Neutrophil (primary cell): ENCODE measurements around the gene SERPINB5.

Source experiments
- H3K27ac ChIP-seq: fragments of 200-600 bp; sonication (generic); 2 replicates; pipeline ENCODE4 v1.5.1; 2016; ENCODE audit warnings: mild to moderate bottlenecking, moderate library complexity
- H3K27me3 ChIP-seq: fragments of 200-600 bp; sonication (generic); 2 replicates; pipeline ENCODE4 v1.6.0; 2016; ENCODE audit warnings: mild to moderate bottlenecking
- H3K36me3 ChIP-seq: fragments of 200-600 bp; sonication (generic); 2 replicates; pipeline ENCODE4 v1.5.1; 2017
- H3K4me1 ChIP-seq, 2 experiments: fragments of 200-600 bp in 1 of 2; sonication (generic) in 1 of 2; 1 replicate in 1 of 2; 2 replicates in 1 of 2; pipeline versions ENCODE4 v1.5.1 to v1.6.1; 2013 to 2016; ENCODE audit warnings: low read depth in 1 of 2, low read length in 1 of 2, mild to moderate bottlenecking in 1 of 2, moderate library complexity in 1 of 2; ENCODE audit not compliant: control insufficient read depth in 1 of 2, insufficient read depth in 1 of 2
- H3K4me3 ChIP-seq, 2 experiments: fragments of 200-600 bp in 1 of 2; sonication (generic) in 1 of 2; 1 replicate in 1 of 2; 2 replicates in 1 of 2; pipeline ENCODE4 v1.5.1; 2013 to 2016; ENCODE audit warnings: low read depth in 1 of 2, low read length in 1 of 2, mild to moderate bottlenecking in 1 of 2, moderate library complexity in 1 of 2
- H3K9me3 ChIP-seq: fragments of 200-600 bp; sonication (generic); 2 replicates; pipeline ENCODE4 v1.5.1; 2016
- TF ChIP-seq, protein P1 (sequence below): fragments of 200-600 bp; sonication (generic); IDR thresholded peaks from 2 replicates; pipeline ENCODE4 v1.5.1; 2016; ENCODE audit warnings: antibody characterized with exemption

Gene SERPINB5

GRCh38 chr18:63514888-63515678, 38.3 kb downstream of the SERPINB5 start:
- Histone ChIP-seq H3K9me3 (no peaks in the 10 kb centered on the region), H3K4me1 (peaks cover 4% of the 10 kb centered on the region in 2 experiments), H3K4me3 (no peak overlapping the region), H3K27me3 (no peaks in the 10 kb centered on the region), H3K36me3 (no peaks in the 10 kb centered on the region), H3K27ac (no peak overlapping the region)
- TF ChIP-seq, protein P1, sequence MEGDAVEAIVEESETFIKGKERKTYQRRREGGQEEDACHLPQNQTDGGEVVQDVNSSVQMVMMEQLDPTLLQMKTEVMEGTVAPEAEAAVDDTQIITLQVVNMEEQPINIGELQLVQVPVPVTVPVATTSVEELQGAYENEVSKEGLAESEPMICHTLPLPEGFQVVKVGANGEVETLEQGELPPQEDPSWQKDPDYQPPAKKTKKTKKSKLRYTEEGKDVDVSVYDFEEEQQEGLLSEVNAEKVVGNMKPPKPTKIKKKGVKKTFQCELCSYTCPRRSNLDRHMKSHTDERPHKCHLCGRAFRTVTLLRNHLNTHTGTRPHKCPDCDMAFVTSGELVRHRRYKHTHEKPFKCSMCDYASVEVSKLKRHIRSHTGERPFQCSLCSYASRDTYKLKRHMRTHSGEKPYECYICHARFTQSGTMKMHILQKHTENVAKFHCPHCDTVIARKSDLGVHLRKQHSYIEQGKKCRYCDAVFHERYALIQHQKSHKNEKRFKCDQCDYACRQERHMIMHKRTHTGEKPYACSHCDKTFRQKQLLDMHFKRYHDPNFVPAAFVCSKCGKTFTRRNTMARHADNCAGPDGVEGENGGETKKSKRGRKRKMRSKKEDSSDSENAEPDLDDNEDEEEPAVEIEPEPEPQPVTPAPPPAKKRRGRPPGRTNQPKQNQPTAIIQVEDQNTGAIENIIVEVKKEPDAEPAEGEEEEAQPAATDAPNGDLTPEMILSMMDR = no peak

DNA sequence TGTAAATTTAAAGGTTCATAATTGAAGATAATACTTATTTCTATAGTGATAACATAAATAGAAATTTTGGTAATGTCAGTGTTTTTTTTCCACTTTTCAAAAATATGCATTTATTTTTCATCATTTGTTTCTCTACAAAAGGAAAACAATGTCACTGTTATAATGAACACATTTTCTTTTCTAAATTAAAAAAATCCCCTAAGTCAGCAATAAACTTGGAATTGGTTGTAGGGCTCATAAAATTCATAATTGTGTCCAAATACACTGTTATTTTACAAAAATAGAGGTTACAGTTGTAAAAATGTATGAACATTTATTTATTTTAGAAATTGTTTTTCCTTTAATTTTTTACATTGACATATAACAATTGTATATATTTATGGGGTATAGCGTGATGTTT, 39.0 kb downstream of the SERPINB5 start:
- no peaks in the 10 kb centered on the region for H3K36me3 ChIP-seq
- no peak overlapping the region for H3K4me3 ChIP-seq
- no peaks in the 10 kb centered on the region for H3K9me3 ChIP-seq
- TF ChIP-seq, protein P1 = no peak
- no peak overlapping the region for H3K27ac ChIP-seq
- peaks cover 4% of the 10 kb centered on the region in 2 experiments for H3K4me1 ChIP-seq
- no peaks in the 10 kb centered on the region for H3K27me3 ChIP-seq

DNA sequence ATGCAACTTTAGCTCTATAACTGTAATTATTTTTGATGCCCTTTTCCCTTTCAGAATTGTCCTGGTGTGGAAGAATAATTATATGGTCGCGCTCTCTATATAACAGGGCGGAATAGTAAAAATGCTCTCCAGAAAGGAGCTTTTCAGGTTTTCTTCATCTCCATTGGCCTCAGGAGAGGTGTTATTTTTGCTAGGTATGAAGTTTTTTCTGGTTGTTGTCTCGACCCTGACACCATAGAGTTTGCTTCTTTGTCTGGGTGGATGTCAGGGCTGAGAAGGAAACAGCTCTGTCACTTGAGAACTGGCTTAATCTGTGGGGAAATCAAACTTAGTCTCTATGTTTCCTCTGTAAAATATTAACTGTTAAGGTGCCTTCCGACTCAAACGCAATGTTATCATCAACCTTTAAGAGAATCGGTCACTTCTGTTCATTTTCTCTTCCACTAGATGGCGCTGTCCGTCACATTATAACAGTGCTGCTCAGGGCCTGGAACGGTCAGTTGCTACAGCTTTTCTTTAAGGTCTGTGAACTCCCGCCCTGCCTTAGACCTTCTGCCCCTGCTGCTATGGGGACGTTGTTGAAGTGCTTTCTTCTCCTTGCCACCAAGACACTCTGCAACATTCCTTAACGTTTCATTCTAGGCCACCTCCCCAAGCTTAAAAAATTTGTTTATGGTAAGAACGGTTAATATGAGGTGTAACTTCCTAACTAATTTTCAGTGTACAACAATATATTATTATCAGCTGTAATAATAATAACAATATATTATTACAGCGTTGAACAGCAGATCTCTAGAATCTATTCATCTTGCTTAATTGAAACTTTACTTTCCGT, 41.6 kb downstream of the SERPINB5 start:
- TF ChIP-seq, protein P1 = peak; percentile 67
- H3K4me1 ChIP-seq = peaks cover 4% of the 10 kb centered on the region in 2 experiments
- H3K4me3 ChIP-seq = no peak overlapping the region
- H3K27ac ChIP-seq = no peak overlapping the region
- no peaks in the 10 kb centered on the region for H3K27me3 ChIP-seq
- no peaks in the 10 kb centered on the region for H3K9me3 ChIP-seq
- no peaks in the 10 kb centered on the region for H3K36me3 ChIP-seq

- H3K4me1 ChIP-seq = peaks cover 4% of the 10 kb centered on the region in 2 experiments
- H3K9me3 ChIP-seq = no peaks in the 10 kb centered on the region
- H3K36me3 ChIP-seq = no peaks in the 10 kb centered on the region
- H3K27me3 ChIP-seq = no peaks in the 10 kb centered on the region
- H3K27ac ChIP-seq = no peak overlapping the region
- TF ChIP-seq, protein P1 = no peak
- no peak overlapping the region for H3K4me3 ChIP-seq
These were observed 43.4 kb downstream of the SERPINB5 start for GRCh38 chr18:63520053-63520685.

DNA sequence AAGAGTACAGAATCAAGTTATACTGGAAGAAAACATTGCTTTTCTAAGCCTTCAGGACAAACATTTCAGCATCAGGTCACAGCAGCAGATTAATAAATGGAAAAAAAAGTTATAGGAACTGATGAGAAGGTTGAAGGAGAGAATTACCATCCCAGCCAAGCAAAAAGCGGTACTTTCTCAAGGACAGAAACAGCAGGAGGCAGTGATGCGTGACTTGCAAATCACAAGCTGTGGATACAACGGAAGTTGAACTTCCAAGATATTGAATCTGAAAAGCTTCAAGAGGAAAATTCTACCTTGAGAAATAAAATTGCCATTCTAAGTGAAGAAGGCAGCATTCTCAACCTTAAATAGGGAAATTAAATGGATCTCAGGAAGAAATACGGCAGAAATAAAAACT, 46.9 kb downstream of the SERPINB5 start:
- no peaks in the 10 kb centered on the region for H3K36me3 ChIP-seq
- H3K9me3 ChIP-seq = no peaks in the 10 kb centered on the region
- TF ChIP-seq, protein P1 = no peak
- no peak overlapping the region for H3K4me3 ChIP-seq
- no peaks in the 10 kb centered on the region for H3K4me1 ChIP-seq
- no peaks in the 10 kb centered on the region for H3K27me3 ChIP-seq
- H3K27ac ChIP-seq = no peak overlapping the region
